Ovary (tissue), 3 donors: ENCODE data around the gene C16orf89.

Experiments used
- CTCF ChIP-seq, 3 donors: fragments of 450-650 bp in 2 of 3; fragments of 200-600 bp in 1 of 3; IDR thresholded peaks; one replicate each; pipeline versions ENCODE4 v1.5.1 to v1.8.0; 2016 to 2022; ENCODE audit warnings: antibody characterized with exemption in 3 of 3, mild to moderate bottlenecking in 1 of 3
- EP300 ChIP-seq: sonication (generic); formaldehyde crosslinking; IDR thresholded peaks from one replicate; pipeline ENCODE4 v1.6.1; 2017; ENCODE audit warnings: antibody characterized with exemption
- POLR2A ChIP-seq: fragments of 450-650 bp; IDR thresholded peaks from one replicate; pipeline ENCODE4 v1.6.1; 2017; ENCODE audit warnings: antibody characterized with exemption, mild to moderate bottlenecking, moderate library complexity
- donor health status: DM: no; HTN: no; CAD: no.

GRCh38 chr16:5040451-5040850 is 25.3 kb downstream of the C16orf89 start:
- TF ChIP-seq CTCF (IDR thresholded peaks at IDR 0.05) (no peak), POLR2A (no peak), EP300 (no peak)
